Cardiac muscle cell (in vitro differentiated cells and primary cell): ENCODE results near the gene LIG3. TPM values are rescaled to one million over a fixed set of nuclear protein-coding genes. Genes with fewer than 3 reads are reported as not detected.

Source experiments
- DNase-seq, 2 donors: peaks; one replicate each; pipeline versions ENCODE4 v3.0.0 to v3.0.0-alpha.2; 2010 to 2017; ENCODE audit warnings: low read depth in 1 of 2, low spot score in 1 of 2
- H3K27ac ChIP-seq: fragments of 200-600 bp; sonication (generic); 2 replicates; pipeline ENCODE4 v1.5.1; 2016
- H3K27me3 ChIP-seq: fragments of 200-600 bp; sonication (generic); 2 replicates; pipeline ENCODE4 v1.6.0; 2016; ENCODE audit warnings: control low read depth
- H3K36me3 ChIP-seq: fragments of 200-600 bp; sonication (generic); 2 replicates; pipeline ENCODE4 v1.5.1; 2016; ENCODE audit warnings: control low read depth
- H3K4me1 ChIP-seq: fragments of 200-600 bp; sonication (generic); 2 replicates; pipeline ENCODE4 v1.8.1; 2017; ENCODE audit warnings: low read depth, mild to moderate bottlenecking, mixed run types
- H3K4me3 ChIP-seq: fragments of 200-600 bp; sonication (generic); 2 replicates; pipeline ENCODE4 v1.5.1; 2016; ENCODE audit warnings: mild to moderate bottlenecking
- H3K9me3 ChIP-seq: fragments of 200-600 bp; sonication (generic); 2 replicates; pipeline ENCODE4 v1.5.1; 2017; ENCODE audit warnings: low read depth, mild to moderate bottlenecking, control low read depth
- CTCF ChIP-seq: IDR thresholded peaks from 2 replicates; pipeline ENCODE4 v1.5.1; 2012; ENCODE audit warnings: low read depth, mild to moderate bottlenecking, low read length
- polyA plus RNA-seq: library from polyadenylated mRNA; unstranded; fragments of >200 nt; fragmentation: Nextera tagmentation; extraction: Ambion mirVana; gene quantifications from 2 replicates; pipeline ENCODE4 v1.2.1, GENCODE V29; 2016
- total RNA-seq: library from RNA; depleted of rRNA; stranded (reverse); fragments of >200 nt; gene quantifications from 2 replicates; pipeline ENCODE4 v1.2.3, GENCODE V29; 2016

The LIG3 gene
- total and polyA plus RNA-seq, 2 experiments from 2014 or later: 27.9 to 85.5 TPM

- Histone ChIP-seq H3K27ac (no peak overlapping the region), H3K4me1 (no peaks in the 10 kb centered on the region), H3K4me3 (no peak overlapping the region), H3K27me3 (no peaks in the 10 kb centered on the region), H3K9me3 (no peaks in the 10 kb centered on the region), H3K36me3 (no peaks in the 10 kb centered on the region)
- no peak for TF ChIP-seq CTCF
- DNase-seq: no peak
Observed at GRCh38 chr17:35057332-35057915, 77.1 kb downstream of the LIG3 start.

Other genes starting within 250 kb of the LIG3 start
- 4.8 and 5.6 TPM in 2 replicates for gene CCT6B, start 19.1 kb upstream of the LIG3 start, total RNA-seq
- 4.7 and 5.6 TPM in 2 replicates for gene CCT6B, start 19.1 kb upstream of the LIG3 start, polyA plus RNA-seq
- 11.5 and 19.0 TPM in 2 replicates for gene ZNF830, start 19.0 kb upstream of the LIG3 start, total RNA-seq
- gene ZNF830, start 19.0 kb upstream of the LIG3 start, polyA plus RNA-seq: 20.4 and 20.9 TPM in 2 replicates
- 8.6 and 22.3 TPM in 2 replicates for gene RFFL, start 83.2 kb downstream of the LIG3 start, total RNA-seq
- gene RFFL, start 83.2 kb downstream of the LIG3 start, polyA plus RNA-seq: 3.7 and 4.9 TPM in 2 replicates
- gene RAD51D, start 139.3 kb downstream of the LIG3 start, total RNA-seq: 4.9 and 5.8 TPM in 2 replicates
- 14.0 and 15.1 TPM in 2 replicates for gene RAD51D, start 139.3 kb downstream of the LIG3 start, polyA plus RNA-seq
- gene FNDC8, start 141.1 kb downstream of the LIG3 start, total RNA-seq: not detected in 2 replicates
- 0.27 TPM in 1 of 2 replicates, not detected in the other for gene FNDC8, start 141.1 kb downstream of the LIG3 start, polyA plus RNA-seq
- gene NLE1, start 161.8 kb downstream of the LIG3 start, total RNA-seq: 19.9 and 20.9 TPM in 2 replicates
- gene NLE1, start 161.8 kb downstream of the LIG3 start, polyA plus RNA-seq: 11.4 and 12.0 TPM in 2 replicates
- gene UNC45B, start 167.3 kb downstream of the LIG3 start, total RNA-seq: 238 and 241 TPM in 2 replicates
- gene UNC45B, start 167.3 kb downstream of the LIG3 start, polyA plus RNA-seq: 174 and 197 TPM in 2 replicates
- gene SLC35G3, start 213.9 kb downstream of the LIG3 start, total RNA-seq: 0.21 TPM in 1 of 2 replicates, not detected in the other
- 0.11 and 0.65 TPM in 2 replicates for gene SLC35G3, start 213.9 kb downstream of the LIG3 start, polyA plus RNA-seq